CD14-positive monocyte (primary cell): ENCODE data around the gene HMGCS2. TPM values are rescaled to one million over a fixed set of nuclear protein-coding genes. Genes with fewer than 3 reads are reported as not detected.
A peak's percentile ranks its signal among the peaks of the same experiment; 100 is the strongest.

ENCODE experiments used
- DNase-seq, 3 donors: peaks; one replicate each; pipeline ENCODE4 v3.0.0-alpha.2; 2011 to 2022
- H2AFZ ChIP-seq: 2 replicates; pipeline ENCODE4 v1.6.0; 2012; ENCODE audit warnings: mild to moderate bottlenecking, low read depth, low read length, inconsistent platforms; ENCODE audit not compliant: insufficient read depth, poor library complexity, severe bottlenecking
- H3K27ac ChIP-seq, 2 donors: 1 replicate in 1 of 2; 2 replicates in 1 of 2; pipeline ENCODE4 v1.5.1; 2012 to 2013; ENCODE audit warnings: low read length in 2 of 2, control low read depth in 1 of 2, inconsistent platforms in 1 of 2, low read depth in 1 of 2, mild to moderate bottlenecking in 1 of 2
- H3K27me3 ChIP-seq, 2 donors: one replicate each; pipeline versions ENCODE4 v1.6.0 to v1.6.1; 2011 to 2013; ENCODE audit warnings: low read length in 2 of 2; ENCODE audit not compliant: control insufficient read depth in 2 of 2, insufficient read depth in 2 of 2
- H3K36me3 ChIP-seq, 2 donors: replicated peaks in 1 of 2; 1 replicate in 1 of 2; 2 replicates in 1 of 2; pipeline versions ENCODE4 v1.5.1 to v1.6.1; 2012 to 2013; ENCODE audit warnings: low read length in 2 of 2, control low read depth in 1 of 2, inconsistent platforms in 1 of 2, mild to moderate bottlenecking in 1 of 2; ENCODE audit not compliant: insufficient read depth in 2 of 2, control insufficient read depth in 1 of 2
- H3K4me1 ChIP-seq, 2 donors: 1 replicate in 1 of 2; 2 replicates in 1 of 2; pipeline versions ENCODE4 v1.5.1 to v1.6.1; 2012 to 2013; ENCODE audit warnings: low read length in 2 of 2, control low read depth in 1 of 2, inconsistent platforms in 1 of 2, mild to moderate bottlenecking in 1 of 2, moderate library complexity in 1 of 2; ENCODE audit not compliant: insufficient read depth in 2 of 2, control insufficient read depth in 1 of 2
- H3K4me2 ChIP-seq: replicated peaks from 2 replicates; pipeline ENCODE3; 2012; ENCODE audit warnings: low read length, moderate library complexity, mild to moderate bottlenecking; ENCODE audit not compliant: poor library complexity, severe bottlenecking; ENCODE audit errors: extremely low read depth
- H3K4me3 ChIP-seq, 3 experiments: fragments of 200-600 bp in 1 of 3; sonication (generic) in 1 of 3; replicated peaks in 1 of 3; 1 replicate in 2 of 3; 2 replicates in 1 of 3; pipeline ENCODE4 v1.5.1; 2011 to 2013; ENCODE audit warnings: low read length in 3 of 3, mild to moderate bottlenecking in 3 of 3, control low read depth in 2 of 3, low read depth in 2 of 3, inconsistent platforms in 1 of 3, moderate library complexity in 1 of 3
- H3K79me2 ChIP-seq: 2 replicates; pipeline ENCODE4 v1.6.0; 2012; ENCODE audit warnings: mild to moderate bottlenecking, control low read depth, inconsistent platforms, low read length, moderate library complexity; ENCODE audit not compliant: insufficient read depth
- H3K9ac ChIP-seq: 2 replicates; pipeline ENCODE4 v1.6.0; 2017; ENCODE audit warnings: low read length, mild to moderate bottlenecking; ENCODE audit not compliant: insufficient read depth, poor library complexity, severe bottlenecking
- H3K9me3 ChIP-seq, 2 donors: replicated peaks in 1 of 2; 1 replicate in 1 of 2; 2 replicates in 1 of 2; pipeline versions ENCODE4 v1.5.1 to v1.6.1; 2012 to 2013; ENCODE audit warnings: low read length in 2 of 2, control low read depth in 1 of 2; ENCODE audit not compliant: control insufficient read depth in 1 of 2, insufficient read depth in 1 of 2
- H4K20me1 ChIP-seq: 2 replicates; pipeline ENCODE4 v1.6.0; 2012; ENCODE audit warnings: mild to moderate bottlenecking, low read length, control low read depth, moderate library complexity; ENCODE audit not compliant: insufficient read depth
- H3K27ac Mint-ChIP-seq, 7 donors: one replicate each; pipeline ENCODE4 v1.8.0; 2020; ENCODE audit warnings: mild to moderate bottlenecking in 7 of 7, mixed read lengths in 7 of 7, moderate library complexity in 6 of 7, inconsistent platforms in 2 of 7
- H3K27me3 Mint-ChIP-seq, 3 donors: one replicate each; pipeline ENCODE4 v1.8.0; 2021 to 2022; ENCODE audit warnings: low read depth in 3 of 3, mild to moderate bottlenecking in 3 of 3, mixed read lengths in 3 of 3, moderate library complexity in 3 of 3, inconsistent platforms in 1 of 3
- H3K36me3 Mint-ChIP-seq, 2 donors: one replicate each; pipeline ENCODE4 v1.8.0; 2020; ENCODE audit warnings: mixed read lengths in 2 of 2, inconsistent platforms in 1 of 2, mild to moderate bottlenecking in 1 of 2
- H3K4me1 Mint-ChIP-seq: one replicate; pipeline ENCODE4 v1.8.0; 2020; ENCODE audit warnings: mild to moderate bottlenecking, mixed read lengths
- H3K4me3 Mint-ChIP-seq, 2 donors: one replicate each; pipeline ENCODE4 v1.8.0; 2020; ENCODE audit warnings: mild to moderate bottlenecking in 2 of 2, mixed read lengths in 2 of 2, moderate library complexity in 1 of 2
- H3K9me3 Mint-ChIP-seq, 7 donors: one replicate each; pipeline ENCODE4 v1.8.0; 2020 to 2022; ENCODE audit warnings: mixed read lengths in 7 of 7, mild to moderate bottlenecking in 6 of 7, moderate library complexity in 6 of 7, inconsistent platforms in 2 of 7
- WGBS: methylation state at CpG from one replicate; pipeline ENCODE4 v1.1.5; 2013; ENCODE audit warnings: missing lambda C conversion rate; ENCODE audit not compliant: insufficient coverage; 5-methylcytosine and 5-hydroxymethylcytosine counted together
- intact Hi-C, 2 donors: fragments of 100-400 bp; cut with micrococcal nuclease; formaldehyde crosslinking; loops; one replicate each; pipeline versions ENCODE4 v1.15.0 to v1.15.1; 2023
- polyA plus RNA-seq, 3 donors: library from polyadenylated mRNA; depleted of rRNA in 1 of 3; unstranded in 2 of 3; stranded (reverse) in 1 of 3; fragments of 300-500 nt in 2 of 3; fragments of >200 nt in 1 of 3; fragmentation: Illumina TruSeq in 2 of 3; gene quantifications; 1 replicate in 2 of 3; 2 replicates in 1 of 3; pipeline ENCODE4 v1.2.3, GENCODE V29; 2012 to 2021
- TF ChIP-seq, protein P1 (sequence below): fragments of 200-600 bp; IDR thresholded peaks from one replicate; pipeline ENCODE4 v1.8.0; 2022; ENCODE audit warnings: antibody characterized with exemption, mild to moderate bottlenecking

HMGCS2 gene
- polyA plus RNA-seq, 3 donors: not detected

DNA sequence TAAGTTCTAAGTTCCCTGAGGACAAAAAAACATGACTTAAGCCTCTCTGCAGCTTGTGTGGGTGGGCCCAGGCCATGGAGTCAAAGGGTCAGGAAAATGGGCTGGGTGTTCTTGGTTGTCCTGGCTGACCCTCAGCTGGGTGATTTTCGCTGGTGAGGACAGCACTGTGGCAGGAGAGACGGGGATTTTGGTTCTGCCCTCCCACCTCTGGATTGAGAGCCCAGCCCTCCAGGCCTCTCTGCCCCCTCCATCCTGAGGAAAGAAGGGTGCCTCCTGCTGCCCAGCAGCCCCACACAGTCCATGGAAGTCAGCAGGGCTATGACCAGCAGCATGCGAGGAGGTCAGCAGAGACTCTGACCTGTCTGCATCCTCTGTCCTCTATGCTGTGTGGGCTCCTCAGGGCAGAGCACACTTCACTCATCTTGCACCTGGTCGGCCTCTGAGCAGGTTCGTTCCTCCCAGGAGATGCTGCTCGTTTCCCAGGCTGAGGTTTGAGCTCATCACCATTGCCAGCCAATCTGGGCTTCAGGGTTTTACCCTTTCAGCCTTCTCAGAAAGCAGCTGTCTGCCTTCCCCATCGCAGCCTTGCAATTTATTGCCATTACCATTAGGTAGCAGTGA is 30.5 kb downstream of the HMGCS2 start:
- H3K9me3 ChIP-seq: no peaks in the 10 kb centered on the region
- H3K27me3 ChIP-seq: no peaks in the 10 kb centered on the region
- no peaks in the 10 kb centered on the region for H4K20me1 ChIP-seq
- 95% methylated on average over 7 of the region's 7 CpGs for WGBS
- no peaks in the 10 kb centered on the region for H3K79me2 ChIP-seq
- H3K4me1 Mint-ChIP-seq: no peaks in the 10 kb centered on the region
- H3K9ac ChIP-seq: no peak overlapping the region
- peaks cover 4 to 32% of the 10 kb centered on the region in 2 donors for H3K36me3 ChIP-seq
- no peak for DNase-seq
- TF ChIP-seq, protein P1, sequence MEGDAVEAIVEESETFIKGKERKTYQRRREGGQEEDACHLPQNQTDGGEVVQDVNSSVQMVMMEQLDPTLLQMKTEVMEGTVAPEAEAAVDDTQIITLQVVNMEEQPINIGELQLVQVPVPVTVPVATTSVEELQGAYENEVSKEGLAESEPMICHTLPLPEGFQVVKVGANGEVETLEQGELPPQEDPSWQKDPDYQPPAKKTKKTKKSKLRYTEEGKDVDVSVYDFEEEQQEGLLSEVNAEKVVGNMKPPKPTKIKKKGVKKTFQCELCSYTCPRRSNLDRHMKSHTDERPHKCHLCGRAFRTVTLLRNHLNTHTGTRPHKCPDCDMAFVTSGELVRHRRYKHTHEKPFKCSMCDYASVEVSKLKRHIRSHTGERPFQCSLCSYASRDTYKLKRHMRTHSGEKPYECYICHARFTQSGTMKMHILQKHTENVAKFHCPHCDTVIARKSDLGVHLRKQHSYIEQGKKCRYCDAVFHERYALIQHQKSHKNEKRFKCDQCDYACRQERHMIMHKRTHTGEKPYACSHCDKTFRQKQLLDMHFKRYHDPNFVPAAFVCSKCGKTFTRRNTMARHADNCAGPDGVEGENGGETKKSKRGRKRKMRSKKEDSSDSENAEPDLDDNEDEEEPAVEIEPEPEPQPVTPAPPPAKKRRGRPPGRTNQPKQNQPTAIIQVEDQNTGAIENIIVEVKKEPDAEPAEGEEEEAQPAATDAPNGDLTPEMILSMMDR: no peak
- no peaks in the 10 kb centered on the region for H3K9me3 Mint-ChIP-seq
- H3K27me3 Mint-ChIP-seq: peaks cover 0 to 3% (median 3%) of the 10 kb centered on the region in 3 donors
- H3K4me3 ChIP-seq: no peak overlapping the region
- no peaks in the 10 kb centered on the region for H3K4me1 ChIP-seq
- H3K4me2 ChIP-seq: no peak overlapping the region
- intact Hi-C loops: no loop called here
- H3K27ac Mint-ChIP-seq: no peak overlapping the region
- no peak overlapping the region for H3K4me3 Mint-ChIP-seq
- peaks cover 24 to 35% of the 10 kb centered on the region in 2 donors for H3K36me3 Mint-ChIP-seq
- no peak overlapping the region for H2AFZ ChIP-seq
- no peak overlapping the region for H3K27ac ChIP-seq

DNA sequence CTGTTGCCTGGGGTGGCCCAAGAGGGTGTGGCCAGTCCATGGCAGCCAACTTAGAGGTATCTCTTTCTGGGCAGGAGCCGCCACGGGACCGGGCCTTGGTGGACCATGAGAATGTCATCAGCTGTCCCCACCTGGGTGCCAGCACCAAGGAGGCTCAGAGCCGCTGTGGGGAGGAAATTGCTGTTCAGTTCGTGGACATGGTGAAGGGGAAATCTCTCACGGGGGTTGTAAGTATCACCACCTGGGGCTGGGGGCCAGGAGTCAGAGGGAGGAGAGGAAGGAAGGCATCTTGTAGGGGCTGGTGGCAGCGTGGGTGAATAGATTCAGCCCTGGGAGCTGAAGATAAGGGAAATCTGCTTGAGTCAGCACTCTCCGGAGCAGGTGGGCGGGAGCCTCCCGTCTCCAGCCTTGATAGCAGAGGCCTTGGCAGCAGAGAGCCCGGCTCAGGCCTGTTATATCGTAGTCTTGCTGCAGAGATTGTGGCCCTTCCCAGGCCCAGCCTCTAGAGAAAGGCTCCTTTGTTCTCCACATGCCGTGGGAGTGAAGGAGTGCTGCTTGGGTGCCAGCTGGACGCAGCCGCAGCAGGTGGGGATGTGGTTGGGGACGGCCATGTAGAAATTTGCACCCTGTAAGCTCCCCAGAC is 31.5 kb downstream of the HMGCS2 start:
- WGBS: 50% methylated on average over 10 of the region's 16 CpGs
- Histone ChIP-seq H3K36me3 (peaks cover 4 to 22% of the 10 kb centered on the region in 2 donors), H3K79me2 (no peaks in the 10 kb centered on the region), H3K27ac (no peak overlapping the region), H3K4me1 (no peaks in the 10 kb centered on the region), H3K27me3 (no peaks in the 10 kb centered on the region), H2AFZ (no peak overlapping the region), H4K20me1 (no peaks in the 10 kb centered on the region), H3K4me3 (no peak overlapping the region), H3K4me2 (no peak overlapping the region), H3K9ac (no peak overlapping the region), H3K9me3 (no peaks in the 10 kb centered on the region)
- intact Hi-C loops: no loop called here
- Mint-ChIP-seq H3K4me3 (no peak overlapping the region), H3K9me3 (no peaks in the 10 kb centered on the region), H3K36me3 (peaks cover 24 to 37% of the 10 kb centered on the region in 2 donors), H3K4me1 (no peaks in the 10 kb centered on the region), H3K27me3 (peaks cover 0 to 6% (median 3%) of the 10 kb centered on the region in 3 donors), H3K27ac (peak overlapping the region in 1 of 7 donors; percentile 43)
- DNase-seq: no peak
- TF ChIP-seq, protein P1: no peak
